Thyroid gland (tissue), 4 donors: ENCODE measurements around the gene CRISPLD2. TPM values are rescaled to one million over a fixed set of nuclear protein-coding genes. Genes with fewer than 3 reads are reported as not detected.
A peak's percentile ranks its signal among the peaks of the same experiment; 100 is the strongest.
"Not testable (repeated sequence)": the region's sequence is repeated elsewhere in the genome, so short reads cannot be mapped to it uniquely, and the experiment has no call there.

ENCODE experiments used
- DNase-seq, 2 donors: peaks; one replicate each; pipeline ENCODE4 v3.0.0-alpha.2; 2019
- H3K27ac ChIP-seq, 3 donors: fragments of 200-600 bp; sonication (generic); 1 replicate in 2 of 3; 2 replicates in 1 of 3; pipeline ENCODE4 v1.5.1; 2016 to 2019; ENCODE audit warnings: mild to moderate bottlenecking in 1 of 3, moderate library complexity in 1 of 3
- H3K27me3 ChIP-seq: fragments of 200-600 bp; sonication (generic); one replicate; pipeline ENCODE4 v1.5.1; 2019
- H3K36me3 ChIP-seq, 2 donors: fragments of 200-600 bp; sonication (generic); one replicate each; pipeline ENCODE4 v1.5.1; 2016 to 2019
- H3K4me1 ChIP-seq, 2 donors: fragments of 200-600 bp; sonication (generic); one replicate each; pipeline ENCODE4 v1.5.1; 2017 to 2019
- H3K4me3 ChIP-seq, 3 donors: fragments of 200-600 bp; sonication (generic); replicated peaks in 1 of 3; 1 replicate in 2 of 3; 2 replicates in 1 of 3; pipeline ENCODE4 v1.5.1; 2016; ENCODE audit warnings: mild to moderate bottlenecking in 1 of 3
- H3K9me3 ChIP-seq: fragments of 200-600 bp; sonication (generic); one replicate; pipeline ENCODE4 v1.5.1; 2017
- POLR2A ChIP-seq, 2 donors: fragments of 450-650 bp; IDR thresholded peaks; one replicate each; pipeline ENCODE4 v1.6.1; 2017; ENCODE audit warnings: antibody characterized with exemption in 2 of 2, mild to moderate bottlenecking in 2 of 2, moderate library complexity in 1 of 2
- WGBS, 2 donors: methylation state at CpG; one replicate each; pipeline ENCODE4 v1.1.5; 2017; 5-methylcytosine and 5-hydroxymethylcytosine counted together
- intact Hi-C: fragments of 100-400 bp; cut with DNase I; formaldehyde crosslinking; loops from one replicate; pipeline ENCODE4 v1.15.1; 2023
- total RNA-seq, 4 donors: library from RNA; depleted of rRNA; stranded (reverse); fragments of >200 nt; gene quantifications; one replicate each; pipeline ENCODE4 v1.2.3, GENCODE V29; 2016
- TF ChIP-seq, protein P1 (sequence below), 6 experiments: fragments of 200-600 bp in 3 of 6; fragments of 450-650 bp in 3 of 6; sonication (generic) in 3 of 6; IDR thresholded peaks; one replicate each; pipeline ENCODE4 v1.5.1; 2016 to 2019; ENCODE audit warnings: antibody characterized with exemption in 6 of 6, mild to moderate bottlenecking in 2 of 6, inconsistent platforms in 1 of 6, moderate library complexity in 1 of 6

Gene CRISPLD2
- total RNA-seq, 4 donors from 2014 or later: 48.0 to 261 (median 108) TPM

DNA sequence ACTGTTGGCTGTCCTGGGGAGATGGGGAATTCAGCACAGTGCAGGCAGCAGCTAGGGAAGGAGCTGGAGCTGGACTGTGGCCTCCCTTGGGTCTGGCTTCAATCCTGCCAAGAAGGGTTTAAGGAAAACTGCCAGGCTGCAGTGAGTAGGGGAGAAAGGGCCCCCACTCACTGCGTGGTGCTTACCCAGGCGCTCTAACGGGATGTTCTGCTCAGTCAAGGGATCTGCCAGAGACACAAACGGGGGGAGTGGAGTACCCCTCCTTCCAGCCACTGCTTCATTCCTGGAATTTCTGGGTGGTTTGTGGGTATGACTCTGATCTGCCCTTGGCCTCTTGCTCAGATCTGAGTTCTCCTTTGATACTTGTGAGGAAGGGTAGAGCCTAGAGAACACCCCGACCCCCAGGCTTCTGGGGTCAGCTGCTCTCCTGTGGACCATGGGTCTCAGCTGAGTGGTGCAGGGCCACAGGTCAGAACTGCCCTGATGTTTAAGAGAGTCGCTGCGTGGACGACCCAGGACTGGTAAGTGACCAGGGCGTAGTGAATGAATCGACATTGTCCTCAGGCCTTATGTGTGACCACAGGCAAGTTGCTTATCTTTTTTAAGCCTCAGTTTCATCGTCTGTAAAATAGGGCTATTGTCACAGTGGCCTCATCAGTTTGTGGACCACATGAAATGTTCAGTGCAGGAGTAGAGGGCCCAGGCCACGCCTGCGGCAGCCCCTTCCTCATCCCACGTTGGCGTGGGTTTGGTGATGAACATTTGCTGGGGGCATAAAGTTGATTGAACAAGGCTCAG, 9.6 kb downstream of the CRISPLD2 start:
- peaks cover 17 to 34% of the 10 kb centered on the region in 2 donors for H3K4me1 ChIP-seq
- WGBS, 2 donors: 57 to 65% methylated on average over 11 to 15 of the region's 15 CpGs
- DNase-seq: peak; percentile 65 to 70
- H3K9me3 ChIP-seq: no peaks in the 10 kb centered on the region
- H3K27ac ChIP-seq: peak overlapping the region; percentile 38 to 60 (median 56)
- no peak overlapping the region for H3K4me3 ChIP-seq
- intact Hi-C loops: no loop called here
- H3K27me3 ChIP-seq: no peaks in the 10 kb centered on the region
- H3K36me3 ChIP-seq: no peaks in the 10 kb centered on the region
- TF ChIP-seq POLR2A (IDR thresholded peaks at IDR 0.05): no peak
- TF ChIP-seq, protein P1, sequence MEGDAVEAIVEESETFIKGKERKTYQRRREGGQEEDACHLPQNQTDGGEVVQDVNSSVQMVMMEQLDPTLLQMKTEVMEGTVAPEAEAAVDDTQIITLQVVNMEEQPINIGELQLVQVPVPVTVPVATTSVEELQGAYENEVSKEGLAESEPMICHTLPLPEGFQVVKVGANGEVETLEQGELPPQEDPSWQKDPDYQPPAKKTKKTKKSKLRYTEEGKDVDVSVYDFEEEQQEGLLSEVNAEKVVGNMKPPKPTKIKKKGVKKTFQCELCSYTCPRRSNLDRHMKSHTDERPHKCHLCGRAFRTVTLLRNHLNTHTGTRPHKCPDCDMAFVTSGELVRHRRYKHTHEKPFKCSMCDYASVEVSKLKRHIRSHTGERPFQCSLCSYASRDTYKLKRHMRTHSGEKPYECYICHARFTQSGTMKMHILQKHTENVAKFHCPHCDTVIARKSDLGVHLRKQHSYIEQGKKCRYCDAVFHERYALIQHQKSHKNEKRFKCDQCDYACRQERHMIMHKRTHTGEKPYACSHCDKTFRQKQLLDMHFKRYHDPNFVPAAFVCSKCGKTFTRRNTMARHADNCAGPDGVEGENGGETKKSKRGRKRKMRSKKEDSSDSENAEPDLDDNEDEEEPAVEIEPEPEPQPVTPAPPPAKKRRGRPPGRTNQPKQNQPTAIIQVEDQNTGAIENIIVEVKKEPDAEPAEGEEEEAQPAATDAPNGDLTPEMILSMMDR (IDR thresholded peaks at IDR 0.05): no peak

DNA sequence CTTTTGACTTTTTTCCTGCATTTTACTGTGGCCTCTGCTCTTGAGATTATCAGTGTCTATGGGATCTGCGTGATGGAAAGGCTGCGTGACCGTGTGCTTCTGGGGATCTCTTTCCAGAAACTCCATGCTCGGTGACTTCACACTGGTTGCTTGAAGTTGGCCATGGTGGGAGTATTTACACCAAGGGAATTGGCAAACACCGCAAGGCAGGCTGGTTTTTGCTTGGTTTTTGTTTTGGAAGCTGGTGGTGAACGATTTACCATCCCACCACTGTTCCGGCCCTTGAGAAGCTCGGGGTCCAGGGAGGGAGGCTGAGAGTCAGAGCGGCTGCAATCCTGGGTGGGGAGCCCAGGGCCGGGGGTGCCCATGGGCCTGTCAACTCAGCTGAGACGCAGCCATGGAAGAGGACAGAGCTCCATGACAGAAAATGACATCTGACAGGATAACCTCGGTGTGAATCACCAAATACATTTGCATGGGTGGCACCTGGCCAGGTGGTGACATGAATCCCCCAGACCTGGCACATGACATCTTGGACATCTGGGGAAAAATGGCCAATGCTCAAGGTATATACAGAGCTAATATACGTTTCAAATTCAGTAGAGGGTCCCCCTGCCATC, 11.1 kb downstream of the CRISPLD2 start:
- no peaks in the 10 kb centered on the region for H3K9me3 ChIP-seq
- WGBS, 2 donors: 90 to 94% methylated on average over 12 to 13 of the region's 13 CpGs
- no peak for DNase-seq
- intact Hi-C loops: no loop called here
- peaks cover 32 to 50% of the 10 kb centered on the region in 2 donors for H3K4me1 ChIP-seq
- peak overlapping the region in 2 of 3 donors; percentile 79 to 89 for H3K27ac ChIP-seq
- H3K27me3 ChIP-seq: no peaks in the 10 kb centered on the region
- no peak for TF ChIP-seq POLR2A (IDR thresholded peaks at IDR 0.05)
- TF ChIP-seq, protein P1 (IDR thresholded peaks at IDR 0.05): no peak
- no peaks in the 10 kb centered on the region for H3K36me3 ChIP-seq
- H3K4me3 ChIP-seq: no peak overlapping the region

DNA sequence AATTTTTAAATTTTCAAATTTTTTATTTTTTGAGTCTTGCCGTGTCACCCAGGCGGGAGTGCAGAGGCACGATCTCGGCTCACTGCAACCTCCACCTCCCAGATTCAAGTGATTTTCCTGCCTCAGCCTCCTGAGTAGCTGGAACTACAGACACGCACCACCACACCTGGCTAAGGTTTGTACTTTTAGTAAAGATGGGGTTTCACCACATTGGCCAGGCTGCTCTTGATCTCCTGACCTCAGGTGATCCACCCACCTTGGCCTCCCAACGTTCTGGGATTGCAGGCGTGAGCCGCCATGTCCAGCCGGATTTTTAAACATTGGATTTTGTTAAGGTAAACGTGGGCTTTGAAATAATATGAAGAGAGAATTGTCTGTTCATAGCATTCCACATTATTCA, 11.9 kb downstream of the CRISPLD2 start:
- H3K36me3 ChIP-seq, H3K9me3 ChIP-seq, intact Hi-C loops, H3K4me3 ChIP-seq, H3K27me3 ChIP-seq: not testable (repeated sequence)
- peak in 1 of 2 donors; percentile 59 for DNase-seq
- WGBS, 2 donors: 70 to 78% methylated on average over 10 of the region's 10 CpGs
- Histone ChIP-seq H3K4me1 (peaks cover 41 to 58% of the 10 kb centered on the region in 2 donors), H3K27ac (peak overlapping the region; percentile 63 to 89 (median 79))

DNA sequence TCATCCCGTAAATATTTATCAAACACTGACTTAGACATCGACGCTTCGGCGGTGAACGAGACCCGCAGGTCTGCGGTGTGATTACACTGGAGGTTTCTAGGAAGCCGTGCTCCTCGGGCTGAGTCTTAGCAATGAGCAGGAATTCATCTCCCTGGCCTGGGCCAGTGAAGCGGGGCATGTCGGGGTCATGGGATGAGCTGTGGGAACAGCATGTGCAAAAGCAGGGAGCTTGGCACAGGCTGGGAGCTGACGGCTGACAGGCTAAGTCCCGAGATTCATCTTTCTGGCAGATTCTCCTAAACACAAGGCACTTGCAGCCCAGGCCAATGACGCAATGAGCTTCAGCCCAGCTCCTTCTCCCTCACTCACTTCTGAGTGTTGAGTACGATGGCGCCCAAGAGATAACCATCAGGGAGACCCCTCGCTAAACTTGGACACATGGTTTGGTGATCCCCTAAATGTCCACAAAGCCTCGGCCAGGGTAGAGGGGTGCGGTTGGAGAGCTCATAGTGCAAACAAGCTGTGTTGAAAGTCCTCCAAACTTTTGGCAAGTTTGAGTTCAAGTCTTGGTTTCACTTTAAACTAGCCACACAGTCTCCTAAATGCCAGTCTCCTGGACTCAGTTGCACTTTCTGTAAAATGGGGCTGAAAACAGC, 12.8 kb downstream of the CRISPLD2 start:
- H3K4me3 ChIP-seq: no peak overlapping the region
- TF ChIP-seq POLR2A (IDR thresholded peaks at IDR 0.05): no peak
- TF ChIP-seq, protein P1 (IDR thresholded peaks at IDR 0.05): no peak
- peak overlapping the region; percentile 79 to 89 (median 87) for H3K27ac ChIP-seq
- 73 to 76% methylated on average over 16 to 20 of the region's 20 CpGs for WGBS, 2 donors
- peak; percentile 47 to 65 for DNase-seq
- no peaks in the 10 kb centered on the region for H3K27me3 ChIP-seq
- intact Hi-C loops: no loop called here
- no peaks in the 10 kb centered on the region for H3K9me3 ChIP-seq
- H3K4me1 ChIP-seq: peaks cover 43 to 62% of the 10 kb centered on the region in 2 donors
- H3K36me3 ChIP-seq: no peaks in the 10 kb centered on the region

DNA sequence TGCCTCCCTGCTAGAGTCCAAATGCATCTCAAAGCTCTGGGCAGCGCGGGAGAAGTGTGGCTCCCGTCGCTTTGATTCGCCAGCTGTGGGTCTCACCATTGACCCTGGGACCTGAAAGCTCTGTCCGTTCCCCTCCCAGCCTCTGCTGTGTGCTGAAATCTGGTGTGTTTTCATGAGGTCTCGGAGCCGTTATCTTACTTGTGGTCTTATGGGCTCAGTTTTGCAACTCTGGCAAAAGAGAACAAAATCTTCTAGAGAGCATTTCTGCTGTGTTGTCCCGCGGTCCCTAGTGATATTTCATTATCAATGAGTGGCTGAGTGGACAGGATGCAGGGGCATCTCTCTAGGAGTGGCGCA, 13.3 kb downstream of the CRISPLD2 start:
- intact Hi-C loops: no loop called here
- Histone ChIP-seq H3K36me3 (no peaks in the 10 kb centered on the region), H3K9me3 (no peaks in the 10 kb centered on the region), H3K4me3 (no peak overlapping the region), H3K27ac (peak overlapping the region; percentile 79 to 89 (median 87)), H3K27me3 (no peaks in the 10 kb centered on the region), H3K4me1 (peaks cover 43 to 67% of the 10 kb centered on the region in 2 donors)
- WGBS, 2 donors: 82 to 92% methylated on average over 11 of the region's 11 CpGs
- DNase-seq: no peak
- no peak for TF ChIP-seq POLR2A (IDR thresholded peaks at IDR 0.05)
- TF ChIP-seq, protein P1 (IDR thresholded peaks at IDR 0.05): no peak
